NAMALWA (cell line): ENCODE data around the gene RHPN2.
"Not testable (repeated sequence)": the region's sequence is repeated elsewhere in the genome, so short reads cannot be mapped to it uniquely, and the experiment has no call there.

Experiments used
- DNase-seq: peaks from one replicate; pipeline ENCODE4 v3.0.0-alpha.2; 2015; ENCODE audit warnings: low spot score

RHPN2 gene

DNA sequence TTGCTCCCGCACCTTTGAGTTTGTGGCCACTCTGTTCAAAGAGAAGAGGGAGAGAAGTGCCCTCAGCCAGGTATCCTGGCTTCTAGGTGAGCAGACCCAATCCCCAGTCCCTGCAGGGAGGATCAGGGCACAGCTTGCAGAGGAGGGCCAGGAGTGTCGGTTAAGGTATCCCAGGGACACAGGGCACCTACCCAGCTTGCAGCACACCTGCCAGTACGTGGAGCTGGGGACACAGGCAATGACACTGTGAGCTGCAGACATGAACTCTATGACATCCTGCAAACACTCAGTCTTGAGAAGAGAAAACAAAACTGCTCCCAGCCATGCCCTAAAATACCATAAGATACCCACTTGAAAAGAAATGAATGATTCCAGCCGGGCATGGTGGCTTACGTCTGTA is 38.1 kb downstream of the RHPN2 start:
- not testable (repeated sequence) for DNase-seq

DNA sequence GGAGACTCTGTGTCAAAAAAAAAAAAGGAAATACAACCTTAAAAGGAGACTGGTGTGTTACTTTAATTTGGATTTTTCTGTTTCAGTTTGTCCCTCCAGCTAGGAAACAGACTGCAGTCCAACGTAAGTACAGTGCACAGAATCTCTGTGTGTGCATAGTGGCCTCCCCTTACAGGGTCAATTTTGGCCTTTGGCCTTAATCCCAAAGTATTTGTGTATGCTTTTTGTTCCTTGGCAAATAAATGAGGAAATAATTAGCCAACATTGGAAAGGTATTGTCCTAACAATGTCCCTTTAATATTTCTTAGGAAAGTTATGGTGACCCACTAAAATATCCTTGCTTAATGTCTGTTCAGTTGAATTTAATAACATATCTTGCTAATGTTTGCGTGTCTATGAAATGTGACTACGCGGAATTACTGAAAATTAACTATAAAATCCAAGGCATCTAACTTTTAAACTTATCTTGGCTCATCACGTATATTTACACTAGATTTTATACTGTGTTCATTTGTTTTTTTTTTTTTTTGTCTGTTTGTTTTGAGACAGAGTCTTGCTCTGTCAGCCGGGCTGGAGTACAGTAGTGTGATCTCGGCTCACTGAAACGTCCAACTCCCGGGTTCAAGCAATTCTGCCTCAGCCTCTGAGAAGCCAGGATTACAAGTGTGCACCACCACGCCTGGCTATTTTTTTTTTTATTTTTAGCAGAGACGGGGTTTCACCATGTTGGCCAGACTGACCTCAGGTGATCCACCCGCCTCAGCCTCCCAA is 39.0 kb downstream of the RHPN2 start:
- not testable (repeated sequence) for DNase-seq

DNA sequence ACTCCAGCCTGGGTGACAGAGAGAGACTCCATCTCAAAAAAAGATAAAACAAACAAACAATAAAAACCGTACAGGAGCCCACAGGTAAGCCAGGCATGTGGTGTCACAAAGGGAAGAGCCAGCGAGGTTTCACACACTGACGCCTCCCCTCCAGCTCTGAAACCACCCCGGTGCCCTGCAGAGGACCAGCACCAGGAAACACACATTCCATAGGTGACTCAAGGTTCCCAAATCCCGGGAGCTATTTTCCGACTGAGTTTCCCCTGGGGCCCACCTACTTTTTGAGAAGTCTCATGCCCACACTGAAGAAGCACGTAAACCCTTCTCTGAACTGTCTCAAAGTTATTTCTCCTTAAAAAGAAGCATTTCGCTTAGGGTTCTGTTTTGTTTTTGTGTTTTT is 40.3 kb downstream of the RHPN2 start:
- no peak for DNase-seq

DNA sequence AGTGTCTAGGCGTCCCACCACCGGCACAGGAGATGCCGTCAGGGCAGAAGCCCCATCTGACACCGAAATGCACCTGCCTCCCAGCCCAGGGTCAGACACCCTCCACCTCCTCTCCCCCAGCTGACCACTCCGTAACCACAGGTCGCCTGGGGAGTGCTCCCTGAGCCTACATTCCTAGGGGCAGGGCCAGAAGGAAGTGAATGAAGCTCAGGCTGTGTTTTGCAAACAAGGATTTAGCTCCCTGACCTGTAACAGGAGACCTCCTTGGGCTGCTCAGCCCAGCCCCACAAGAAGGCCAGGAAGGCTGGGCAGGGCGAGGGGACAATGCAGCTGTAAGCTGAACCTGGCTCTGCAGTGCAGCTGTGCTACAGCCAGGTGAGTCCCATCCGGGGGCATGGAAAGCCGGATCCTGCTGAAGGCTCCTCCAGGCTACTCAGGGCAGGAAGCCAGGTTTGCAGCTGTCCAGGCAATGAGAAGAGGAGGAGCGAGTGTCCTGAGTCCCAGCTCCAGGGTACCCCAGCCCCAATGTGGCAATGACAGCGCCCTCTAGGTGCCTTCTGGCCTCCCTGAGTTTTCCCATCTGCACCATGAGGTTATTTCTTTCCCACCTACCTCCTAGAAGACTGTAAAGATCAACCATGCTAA is 42.1 kb downstream of the RHPN2 start:
- DNase-seq, result no peak

DNA sequence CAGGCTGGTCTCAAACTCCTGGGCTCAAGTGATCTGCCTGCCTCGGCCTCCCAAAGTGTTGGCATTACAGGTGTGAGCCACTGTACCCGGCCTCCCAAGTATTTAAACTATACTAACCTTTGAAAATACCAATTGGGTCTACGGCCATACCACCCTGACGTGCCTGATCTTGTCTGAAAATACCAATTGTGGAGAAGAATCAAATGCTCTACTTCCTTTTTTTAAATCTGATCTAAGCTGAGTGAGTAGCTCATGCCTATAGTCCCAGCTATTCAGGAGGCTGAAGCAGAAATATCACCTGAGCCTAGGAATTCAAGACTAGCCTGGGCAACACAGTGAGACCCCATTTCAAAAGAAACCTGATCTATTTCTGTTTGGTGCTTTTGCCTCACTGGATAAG is 53.8 kb downstream of the RHPN2 start:
- DNase-seq, result not testable (repeated sequence)

DNA sequence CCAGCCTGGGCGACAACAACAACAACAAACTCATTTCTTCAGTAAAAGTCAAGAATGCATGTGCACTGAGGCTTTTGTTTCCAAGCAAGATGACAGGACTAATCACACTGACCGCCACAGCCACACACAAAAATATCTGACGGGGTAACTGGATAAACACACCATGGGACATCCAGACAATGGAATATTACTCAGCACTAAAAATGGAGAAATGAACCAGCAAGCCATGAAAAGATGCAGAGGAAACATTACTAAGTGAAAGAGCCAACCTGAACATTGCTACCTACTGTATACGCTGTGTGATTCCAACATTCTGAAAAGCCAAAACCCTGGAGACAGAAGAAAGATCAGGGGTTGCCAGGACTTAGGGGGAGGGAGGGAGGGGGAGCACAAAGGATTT is 56.0 kb downstream of the RHPN2 start:
- no peak for DNase-seq

DNA sequence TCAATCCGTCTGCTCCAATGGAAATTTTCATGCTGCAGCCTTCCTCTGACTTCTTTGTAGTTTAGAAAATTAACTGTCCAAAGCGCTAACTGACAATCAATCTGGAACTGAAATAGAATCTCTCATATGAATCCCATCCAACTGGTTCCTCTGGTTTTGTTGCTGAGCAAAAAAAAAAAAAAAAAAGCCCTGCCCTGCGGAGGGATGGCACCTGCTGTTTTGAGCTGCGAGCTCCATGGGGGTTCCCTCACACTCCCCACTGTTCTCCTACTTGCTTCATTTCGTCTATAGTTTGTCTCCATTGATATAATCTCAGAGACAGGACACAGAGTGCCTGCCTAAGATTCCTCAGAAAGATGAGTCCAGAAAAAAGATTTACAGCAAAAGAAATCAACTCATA is 59.2 kb downstream of the RHPN2 start:
- no peak for DNase-seq

DNA sequence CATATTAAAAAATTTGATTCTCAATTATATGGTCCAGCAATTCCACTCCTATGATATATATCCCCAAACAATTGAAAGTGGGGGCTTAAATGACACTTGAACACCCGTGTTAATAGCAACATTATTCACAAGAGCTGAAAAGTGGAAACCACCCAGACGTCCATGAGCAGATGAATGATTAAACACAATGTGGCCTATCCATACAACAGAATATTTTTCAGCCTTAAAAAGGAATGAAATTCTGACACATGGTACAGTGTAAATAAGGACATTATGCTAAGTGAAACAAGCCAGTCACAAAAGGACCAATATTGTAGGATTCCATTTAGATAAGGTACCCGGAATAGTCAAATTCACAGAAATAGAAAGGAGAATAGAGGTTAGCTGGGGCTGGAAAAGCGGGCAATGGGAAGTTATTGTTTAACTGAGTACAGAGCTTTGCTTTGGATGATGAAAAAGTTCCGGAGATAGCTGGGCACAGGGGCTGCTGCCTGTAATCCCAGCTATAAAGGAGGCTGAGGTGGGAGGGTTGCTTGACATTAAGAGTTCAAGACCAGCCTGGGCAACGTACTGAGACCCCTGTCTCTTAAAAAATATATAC is 61.2 kb downstream of the RHPN2 start:
- DNase-seq, result not testable (repeated sequence)

DNA sequence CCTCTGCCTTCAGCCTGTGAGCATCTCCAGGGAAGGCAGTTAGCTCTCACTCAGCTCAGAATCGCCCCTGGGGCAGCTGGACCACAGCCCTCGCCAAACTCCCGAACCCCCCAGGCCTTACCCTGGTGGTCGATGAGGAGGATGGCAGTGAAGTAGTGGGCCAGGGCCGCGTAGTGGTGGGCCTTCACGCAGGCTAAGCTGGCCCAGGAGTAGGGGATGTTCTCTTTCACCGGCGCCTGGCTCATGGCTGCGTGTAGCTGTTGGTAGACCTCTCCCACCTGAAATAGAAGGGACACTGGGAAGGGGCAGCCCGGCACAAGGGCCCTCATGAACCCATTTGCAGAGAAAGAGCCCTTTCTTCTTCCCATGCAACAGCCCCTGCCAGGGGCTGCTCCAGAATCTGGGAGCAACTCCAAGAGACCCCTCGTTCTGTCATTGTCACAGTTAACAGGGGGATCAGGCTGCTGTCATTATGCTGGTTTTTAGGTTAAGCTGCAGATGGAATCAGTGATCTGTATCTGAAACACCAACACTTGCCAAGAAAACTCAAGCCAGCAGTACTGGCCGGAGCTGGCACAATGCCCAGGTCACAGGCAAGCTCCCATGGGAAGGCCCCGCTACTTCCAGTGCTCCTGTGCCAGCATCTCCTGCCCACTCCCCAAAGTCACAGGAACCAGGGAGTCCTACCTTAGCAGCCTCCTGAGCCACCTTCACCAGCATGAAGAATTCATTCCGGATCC is 62.4 kb downstream of the RHPN2 start:
- not testable (repeated sequence) for DNase-seq

DNA sequence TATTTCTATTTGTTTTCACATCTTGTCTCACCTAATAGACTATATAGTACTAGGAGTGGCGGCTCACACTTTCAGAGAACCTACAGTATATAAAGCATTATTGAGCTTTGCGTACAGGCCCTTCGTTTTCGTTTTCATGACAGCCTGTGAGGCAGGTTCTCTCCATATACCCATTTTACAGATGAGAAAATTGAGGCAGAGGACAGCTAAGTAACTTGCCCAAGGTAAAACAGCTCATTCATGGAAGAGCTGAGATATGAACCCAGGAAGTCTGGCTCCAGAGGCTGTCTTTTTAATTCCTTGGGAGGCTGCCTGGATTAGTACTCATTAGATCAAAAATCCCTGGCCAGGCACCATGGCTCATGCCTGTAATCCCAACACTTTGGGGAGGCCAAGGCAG is 63.8 kb downstream of the RHPN2 start:
- DNase-seq, result no peak

DNA sequence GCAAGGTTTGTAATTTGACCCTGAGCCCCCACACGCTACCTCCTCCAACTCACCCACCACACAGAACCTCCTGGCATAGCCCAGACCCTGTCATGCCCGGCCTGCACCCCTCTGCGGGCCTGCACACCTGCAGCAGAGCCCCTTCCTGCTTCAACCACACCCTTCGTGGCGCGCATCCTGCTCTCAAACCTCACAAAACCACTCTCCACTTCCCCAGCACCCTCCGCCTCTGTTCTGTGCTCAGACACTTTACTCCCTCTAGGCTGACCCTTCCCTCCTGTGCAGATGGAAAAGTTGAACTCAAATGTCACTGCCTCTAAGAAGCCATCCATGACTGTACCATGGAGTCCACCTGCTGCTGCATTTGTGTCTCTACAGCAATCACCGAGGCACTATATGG is 64.2 kb downstream of the RHPN2 start:
- DNase-seq, result no peak

DNA sequence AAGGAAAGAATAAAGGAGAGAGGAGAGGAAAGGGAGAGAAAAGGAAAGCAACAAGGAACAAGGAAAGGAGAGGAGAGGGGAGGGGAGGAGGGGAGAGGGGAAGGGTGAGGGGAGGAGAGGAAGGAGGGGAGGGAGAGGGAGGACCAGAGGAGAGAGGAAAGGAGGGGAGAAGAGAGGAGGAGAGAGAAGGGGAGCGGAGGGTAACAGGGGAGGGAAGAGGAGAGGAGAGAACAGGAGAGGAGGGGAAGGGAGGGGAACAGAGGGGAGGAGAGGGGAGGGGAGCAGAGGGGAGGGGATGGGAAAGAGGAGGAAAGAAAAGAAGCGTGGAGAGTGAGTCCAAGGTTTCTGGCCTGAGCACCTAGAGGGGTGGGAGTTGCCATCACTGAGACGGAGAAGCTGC is 66.0 kb downstream of the RHPN2 start:
- no peak for DNase-seq

DNA sequence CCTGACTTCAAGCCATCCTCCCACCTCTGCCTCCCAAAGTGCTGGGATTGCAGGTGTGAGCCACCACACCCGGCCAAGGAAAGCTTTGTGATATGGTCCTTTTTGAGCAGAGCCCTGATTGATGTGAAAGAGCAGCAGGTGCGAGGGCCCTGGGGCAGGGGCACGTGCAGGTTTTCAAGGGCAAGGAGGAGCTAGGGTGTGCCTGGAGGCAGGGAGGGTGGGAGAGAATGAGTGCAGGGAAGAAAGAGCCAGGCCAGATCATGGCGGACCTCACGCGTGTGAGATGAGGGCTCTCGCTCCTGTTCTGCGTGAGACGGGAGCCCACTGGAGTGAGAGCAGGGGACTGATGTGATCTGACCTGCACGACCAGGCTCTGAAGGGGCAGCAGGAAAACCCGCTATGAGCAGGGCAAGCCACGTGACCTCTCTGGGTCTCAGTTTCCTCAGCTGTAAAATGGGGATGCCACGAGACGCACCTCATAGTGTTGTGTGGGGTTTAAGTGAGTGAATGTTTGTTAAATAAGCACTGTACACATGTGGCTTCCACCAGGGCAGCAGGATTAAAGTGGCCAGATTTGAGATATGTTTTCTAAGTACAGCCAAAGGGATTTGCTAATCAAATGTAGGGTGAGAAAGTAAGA is 66.9 kb downstream of the RHPN2 start:
- DNase-seq, result no peak

DNA sequence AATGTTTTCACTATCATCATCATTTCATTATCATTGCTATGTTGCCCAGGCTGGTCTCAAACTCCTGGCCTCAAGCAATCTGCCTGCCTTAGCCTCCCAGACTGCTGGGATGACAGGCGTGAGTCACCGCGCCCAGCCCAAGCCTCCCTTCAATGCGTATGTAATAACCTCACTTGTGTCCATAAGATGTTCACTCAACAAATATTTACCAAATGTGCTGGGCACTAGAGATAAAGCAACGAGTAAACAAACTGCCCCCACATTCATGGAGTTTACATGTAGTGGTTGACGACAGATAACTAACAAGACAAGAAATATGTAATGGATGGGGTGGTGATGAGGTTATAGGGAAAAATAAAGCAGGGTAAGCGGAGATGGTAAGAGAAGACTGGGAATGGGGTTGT is 67.6 kb downstream of the RHPN2 start:
- not testable (repeated sequence) for DNase-seq

DNA sequence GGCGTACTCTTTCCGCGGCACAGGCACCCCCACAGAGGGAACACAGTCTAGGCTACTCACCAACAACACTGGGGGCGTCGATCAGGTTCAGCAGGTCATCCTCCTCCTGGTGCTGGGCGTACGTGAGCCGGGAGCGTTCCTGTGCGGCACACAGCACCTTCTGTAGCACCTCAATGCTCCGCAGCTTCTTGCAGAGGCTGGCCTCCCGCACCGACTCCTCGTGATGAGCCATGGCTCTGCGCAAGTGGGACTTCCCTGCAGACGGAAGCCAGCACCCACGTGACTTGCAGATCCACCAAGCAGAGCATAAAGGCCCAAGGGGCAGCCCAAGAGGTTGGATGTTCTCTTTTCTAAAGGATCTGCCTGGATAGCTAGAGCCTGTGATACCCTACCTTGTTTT is 68.7 kb downstream of the RHPN2 start:
- not testable (repeated sequence) for DNase-seq

DNA sequence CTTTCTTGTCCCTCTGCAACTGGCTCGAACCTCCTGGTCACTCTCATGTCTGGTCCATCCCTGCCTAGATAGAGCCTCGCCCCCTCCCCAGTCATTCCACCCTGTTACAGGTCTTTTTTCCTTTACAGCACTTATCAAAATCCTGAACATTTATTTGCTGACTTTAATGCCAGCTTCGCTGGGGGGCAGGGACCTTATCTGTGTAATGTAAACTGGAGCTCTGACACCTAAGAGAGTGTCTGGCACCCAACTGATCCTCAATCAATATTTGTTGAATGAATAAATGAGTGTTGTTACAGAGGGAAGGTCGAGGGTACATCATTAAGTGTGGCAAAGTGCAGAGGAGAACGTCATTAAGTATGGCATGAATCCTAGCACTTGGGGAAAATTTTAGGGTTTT is 76.0 kb downstream of the RHPN2 start:
- DNase-seq, result no peak

DNA sequence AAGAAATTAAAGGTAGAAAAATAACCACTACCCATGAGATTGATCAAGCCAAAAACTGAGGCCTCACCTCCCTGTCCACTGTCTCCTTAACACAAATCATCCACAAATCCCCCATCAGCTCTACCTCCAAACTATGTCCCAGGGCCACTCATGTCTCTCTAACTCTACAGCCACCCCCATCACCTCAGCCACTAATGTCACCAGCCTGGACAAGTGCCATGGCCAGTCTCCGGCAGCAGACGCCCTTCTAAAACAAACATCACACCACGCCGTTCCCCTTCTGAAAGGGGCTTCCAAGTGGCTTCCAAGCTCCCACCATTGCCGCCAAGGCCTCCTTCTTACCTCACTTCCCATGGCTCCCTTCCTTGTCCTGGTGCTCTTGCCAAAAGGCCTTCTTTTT is 76.4 kb downstream of the RHPN2 start:
- not testable (repeated sequence) for DNase-seq

DNA sequence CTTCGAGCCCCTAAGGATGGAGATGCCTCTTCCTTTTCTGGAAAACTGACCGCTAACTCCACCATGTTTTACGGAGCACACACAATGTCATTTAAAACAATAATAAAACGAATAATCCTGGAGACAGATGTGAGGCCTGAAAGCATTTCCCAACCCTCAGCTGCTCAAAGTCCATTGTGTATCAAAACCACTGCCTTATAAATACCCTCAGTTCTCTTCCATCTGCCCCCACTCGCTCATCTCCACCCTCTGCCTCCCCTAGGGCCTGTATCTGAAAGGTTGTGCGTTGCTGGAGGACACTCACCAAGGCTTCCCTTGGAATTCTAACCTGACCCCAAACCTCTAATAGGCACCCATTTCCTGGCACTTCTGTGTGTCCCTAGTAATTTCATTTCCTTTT is 82.2 kb downstream of the RHPN2 start:
- DNase-seq, result not testable (repeated sequence)

DNA sequence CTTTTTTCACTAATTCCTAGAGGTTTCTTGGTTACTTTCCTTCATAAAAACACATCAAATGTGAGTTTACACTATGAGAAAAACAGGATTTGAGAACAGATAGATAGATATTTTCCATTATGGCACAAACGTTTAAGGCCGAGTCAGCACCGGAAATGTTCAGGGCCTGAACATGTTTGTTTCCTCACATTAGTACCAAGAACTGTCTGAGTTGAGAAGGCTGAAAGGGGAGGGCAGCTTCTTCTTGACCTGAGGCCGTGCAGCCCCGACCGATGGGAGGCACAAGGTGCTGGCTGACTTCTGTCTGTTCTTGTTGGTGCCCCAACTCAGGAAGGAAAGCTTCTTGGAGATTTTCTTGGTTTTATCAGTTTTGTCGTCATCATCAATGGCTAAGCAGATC is 84.9 kb downstream of the RHPN2 start:
- DNase-seq, result not testable (repeated sequence)

DNA sequence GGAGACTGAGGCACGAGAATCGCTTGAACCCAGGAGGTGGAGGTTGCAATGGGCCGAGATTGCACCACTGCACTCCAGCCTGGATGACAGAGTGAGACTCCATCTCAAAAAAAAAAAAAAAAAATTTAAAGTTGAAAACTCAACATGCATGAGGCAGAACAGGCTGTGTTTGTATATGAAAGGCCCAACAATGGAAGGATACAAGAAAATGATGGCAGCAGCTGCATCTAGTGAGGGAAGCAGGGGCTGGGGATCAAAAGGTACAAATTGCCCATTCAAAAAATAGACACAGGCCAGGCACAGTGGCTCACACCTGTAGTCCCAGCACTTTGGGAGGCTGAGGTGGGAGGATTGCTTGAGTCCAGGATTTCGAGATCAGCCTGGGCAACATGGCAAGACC is 86.9 kb downstream of the RHPN2 start:
- not testable (repeated sequence) for DNase-seq

DNA sequence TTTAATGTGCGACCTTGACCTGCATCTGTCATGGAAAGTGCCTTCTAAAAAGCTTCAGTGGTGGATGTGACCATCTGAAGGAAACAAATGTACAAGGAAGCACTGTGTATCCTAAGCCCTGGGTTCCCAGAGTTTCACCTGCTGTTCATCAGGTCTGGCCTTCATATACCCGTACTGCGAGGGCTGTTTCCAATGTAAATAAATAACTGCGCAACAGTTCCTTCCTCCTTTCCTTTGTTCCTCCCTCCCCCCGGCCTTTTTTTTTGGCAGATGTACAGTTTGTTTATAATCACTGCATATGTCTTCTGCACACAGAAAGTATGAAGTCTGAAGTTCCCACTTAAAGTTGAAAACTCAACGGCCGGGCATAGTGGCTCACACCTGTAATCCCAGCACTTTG is 87.4 kb downstream of the RHPN2 start:
- no peak for DNase-seq

DNA sequence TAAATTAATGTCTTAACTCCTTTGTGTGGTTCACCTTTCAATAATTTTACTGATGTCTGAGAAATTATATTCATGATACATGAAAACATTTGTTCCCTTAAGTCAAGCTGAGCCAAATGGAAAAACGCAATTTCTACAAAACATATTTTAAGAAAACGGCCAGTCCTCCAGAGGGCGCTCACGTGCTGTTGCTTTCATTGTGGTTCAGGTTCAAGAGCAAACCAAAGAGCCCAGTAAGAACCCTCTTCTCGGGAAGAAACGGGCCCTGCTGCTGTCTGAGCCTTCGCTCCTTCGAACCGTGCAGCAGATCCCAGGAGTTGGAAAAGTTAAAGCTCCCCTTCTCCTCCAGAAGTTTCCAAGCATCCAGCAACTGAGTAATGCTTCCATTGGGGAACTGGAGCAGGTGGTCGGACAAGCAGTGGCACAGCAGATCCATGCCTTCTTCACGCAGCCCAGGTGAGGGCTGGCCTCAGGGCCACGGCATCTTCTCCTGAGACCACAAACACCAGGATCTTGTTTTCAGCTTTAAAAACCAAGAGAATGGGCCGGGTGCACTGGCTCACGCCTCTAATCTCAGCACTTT is 88.4 kb downstream of the RHPN2 start:
- DNase-seq, result peak; percentile 77
